IMR-90 (cell line): ENCODE results near the gene JMJD7. TPM values are rescaled to one million over a fixed set of nuclear protein-coding genes. Genes with fewer than 3 reads are reported as not detected.

ENCODE experiments used
- ATAC-seq: fragments of 200-7000 bp; cut with Tn5 transposase; 2 replicates; pipeline ENCODE4 v1.9.1; 2020; ENCODE audit warnings: low read depth, mild to moderate bottlenecking, moderate library complexity
- BruUV-seq: library from RNA; stranded (reverse); fragments of 400-500 nt; replicated peaks from 2 replicates; lab custom pipeline; 2021; lab: Mats Ljungman, UMichigan
- CTCF ChIA-PET: fragments of 300-600 bp; formaldehyde crosslinking; extraction: SDS; loops from one replicate; lab custom pipeline; 2021; ENCODE audit warnings: antibody characterized with exemption; lab: Yijun Ruan, JAX
- POLR2A ChIA-PET: fragments of 300-600 bp; sonication (Branson Sonifier 250); formaldehyde crosslinking; loops from one replicate; lab custom pipeline; 2022; ENCODE audit warnings: antibody characterized with exemption; ENCODE audit not compliant: unreplicated experiment; lab: Charles Lee
- DNase-seq: peaks from one replicate; pipeline ENCODE4 v3.0.0; 2013
- H2AFZ ChIP-seq: replicated peaks from 2 replicates; pipeline ENCODE3; 2013; ENCODE audit warnings: low read length, mild to moderate bottlenecking; ENCODE audit not compliant: poor library complexity
- H2AK5ac ChIP-seq: 2 replicates; pipeline ENCODE4 v1.6.1; 2013; ENCODE audit warnings: low read depth, low read length, inconsistent platforms
- H2AK9ac ChIP-seq: replicated peaks from 2 replicates; pipeline ENCODE3; 2013; ENCODE audit warnings: mild to moderate bottlenecking, low read depth, low read length, moderate library complexity; ENCODE audit not compliant: poor library complexity
- H2BK120ac ChIP-seq: 2 replicates; pipeline ENCODE4 v1.6.1; 2013; ENCODE audit warnings: low read depth, low read length, inconsistent platforms
- H2BK15ac ChIP-seq: 3 replicates; pipeline ENCODE4 v1.6.1; 2013; ENCODE audit warnings: low read depth, low read length, inconsistent platforms
- H2BK20ac ChIP-seq: 2 replicates; pipeline ENCODE4 v1.6.1; 2013; ENCODE audit warnings: low read depth, mild to moderate bottlenecking, inconsistent platforms, low read length, moderate library complexity
- H2BK5ac ChIP-seq: 2 replicates; pipeline ENCODE4 v1.6.1; 2013; ENCODE audit warnings: mild to moderate bottlenecking, low read depth, low read length, inconsistent platforms; ENCODE audit not compliant: poor library complexity, severe bottlenecking
- H3K14ac ChIP-seq: replicated peaks from 2 replicates; pipeline ENCODE4 v1.6.1; 2013; ENCODE audit warnings: low read depth, low read length, inconsistent platforms
- H3K18ac ChIP-seq: 2 replicates; pipeline ENCODE4 v1.6.1; 2013; ENCODE audit warnings: low read depth, low read length, control low read depth
- H3K23ac ChIP-seq: 2 replicates; pipeline ENCODE4 v1.6.1; 2013; ENCODE audit warnings: low read depth, low read length, inconsistent platforms
- H3K27ac ChIP-seq: 2 replicates; pipeline ENCODE4 v1.5.1; 2013; ENCODE audit warnings: mild to moderate bottlenecking, control low read depth, low read length; ENCODE audit not compliant: insufficient read depth
- H3K27me3 ChIP-seq: 2 replicates; pipeline ENCODE4 v1.6.1; 2013; ENCODE audit warnings: low read length; ENCODE audit not compliant: control insufficient read depth, insufficient read depth
- H3K36me3 ChIP-seq: 2 replicates; pipeline ENCODE4 v1.6.1; 2013; ENCODE audit warnings: low read length, mixed read lengths; ENCODE audit not compliant: control insufficient read depth, insufficient read depth
- H3K4ac ChIP-seq: 2 replicates; pipeline ENCODE4 v1.6.1; 2013; ENCODE audit warnings: low read depth, low read length, inconsistent platforms
- H3K4me1 ChIP-seq: 2 replicates; pipeline ENCODE4 v1.6.1; 2013; ENCODE audit warnings: low read length, mixed read lengths; ENCODE audit not compliant: control insufficient read depth, insufficient read depth
- H3K4me2 ChIP-seq: 2 replicates; pipeline ENCODE4 v1.6.1; 2013; ENCODE audit warnings: low read depth, mild to moderate bottlenecking, control low read depth, low read length, moderate library complexity
- H3K4me3 ChIP-seq: 2 replicates; pipeline ENCODE4 v1.5.1; 2013; ENCODE audit warnings: low read depth, mild to moderate bottlenecking, control low read depth, low read length, moderate library complexity; ENCODE audit not compliant: insufficient read depth
- H3K56ac ChIP-seq: 2 replicates; pipeline ENCODE4 v1.6.1; 2013; ENCODE audit warnings: low read length, inconsistent platforms; ENCODE audit not compliant: insufficient read depth; ENCODE audit errors: extremely low read depth
- H3K79me1 ChIP-seq, 2 experiments: 2 replicates each; pipeline ENCODE4 v1.6.1; 2013; ENCODE audit warnings: low read length in 2 of 2, inconsistent platforms in 1 of 2, low read depth in 1 of 2
- H3K9ac ChIP-seq: 2 replicates; pipeline ENCODE4 v1.6.1; 2013; ENCODE audit warnings: low read depth, low read length, control low read depth
- H3K9me1 ChIP-seq: 2 replicates; pipeline ENCODE4 v1.6.1; 2013; ENCODE audit warnings: low read length, inconsistent platforms; ENCODE audit not compliant: insufficient read depth
- H3K9me3 ChIP-seq: 2 replicates; pipeline ENCODE4 v1.6.1; 2013; ENCODE audit warnings: low read length; ENCODE audit not compliant: control insufficient read depth, insufficient read depth
- H4K20me1 ChIP-seq: 2 replicates; pipeline ENCODE4 v1.6.1; 2013; ENCODE audit warnings: low read length, inconsistent platforms; ENCODE audit not compliant: insufficient read depth
- H4K5ac ChIP-seq: 2 replicates; pipeline ENCODE4 v1.6.1; 2013; ENCODE audit warnings: mild to moderate bottlenecking, low read depth, low read length, control low read depth
- H4K8ac ChIP-seq, 2 experiments: 2 replicates each; pipeline ENCODE4 v1.6.1; 2013; ENCODE audit warnings: low read depth in 2 of 2, low read length in 2 of 2, control low read depth in 1 of 2, inconsistent platforms in 1 of 2
- H4K91ac ChIP-seq: 2 replicates; pipeline ENCODE4 v1.6.1; 2013; ENCODE audit warnings: low read depth, low read length, inconsistent platforms; ENCODE audit not compliant: insufficient read depth
- BHLHE40 ChIP-seq: fragments of 150-350 bp; IDR thresholded peaks from 2 replicates; pipeline ENCODE4 v1.6.1; 2016; ENCODE audit warnings: mild to moderate bottlenecking, low read depth, low read length
- CHD1 ChIP-seq: IDR thresholded peaks from 2 replicates; pipeline ENCODE4 v1.6.1; 2012; ENCODE audit warnings: low read depth, low read length, improper control_type of control experiment
- FOS ChIP-seq: fragments of 150-350 bp; IDR thresholded peaks from 2 replicates; pipeline ENCODE4 v1.6.1; 2016; ENCODE audit warnings: low read depth, low read length
- MAFK ChIP-seq: IDR thresholded peaks from 2 replicates; pipeline ENCODE4 v1.6.1; 2012; ENCODE audit warnings: low read depth, low read length, improper control_type of control experiment
- NFE2L2 ChIP-seq: fragments of 150-350 bp; IDR thresholded peaks from 2 replicates; pipeline ENCODE4 v1.6.1; 2016; ENCODE audit warnings: low read depth, mild to moderate bottlenecking, low read length
- POLR2A ChIP-seq: IDR thresholded peaks from 2 replicates; pipeline ENCODE4 v1.6.1; 2012; ENCODE audit warnings: mild to moderate bottlenecking, low read depth, low read length
- RFX5 ChIP-seq: IDR thresholded peaks from 2 replicates; pipeline ENCODE4 v1.8.0; 2012; ENCODE audit warnings: low read depth, mild to moderate bottlenecking, low read length, moderate library complexity
- WGBS, 2 experiments: methylation state at CpG; one replicate each; pipeline versions ENCODE4 v1.1.5 to v1.1.7; 2013; ENCODE audit warnings: missing lambda C conversion rate in 2 of 2; ENCODE audit not compliant: insufficient read length in 1 of 2; ENCODE audit errors: extremely low coverage in 2 of 2; 5-methylcytosine and 5-hydroxymethylcytosine counted together
- dilution Hi-C: fragments of 300-500 bp; cut with HindIII; formaldehyde crosslinking; loops from one replicate; pipeline ENCODE4 v1.14.3; 2018; ENCODE audit warnings: low sequenced_read_pairs; ENCODE audit not compliant: unreplicated experiment
- in situ Hi-C: fragments of 300-500 bp; cut with MboI; formaldehyde crosslinking; loops from 3 replicates; pipeline ENCODE4 v1.14.3; 2019; ENCODE audit warnings: low sequenced_read_pairs, inconsistent platforms, mixed read lengths
- intact Hi-C: fragments of 100-400 bp; cut with micrococcal nuclease; formaldehyde crosslinking; loops from 2 replicates; pipeline ENCODE4 v1.10.0; 2022
- polyA plus RNA-seq, 3 experiments: library from polyadenylated mRNA; depleted of rRNA; stranded (reverse); fragments of >200 nt; gene quantifications; 2 replicates each; pipeline ENCODE4 v1.2.3, GENCODE V29; 2012; ENCODE audit warnings: low replicate concordance in 1 of 3
- total RNA-seq: library from RNA; depleted of rRNA; stranded (reverse); fragments of >200 nt; gene quantifications from 2 replicates; pipeline ENCODE4 v1.2.3, GENCODE V29; 2012
- TF ChIP-seq, protein P1 (sequence below): conservative IDR thresholded peaks from 2 replicates; pipeline ENCODE4 v1.5.1; 2012; ENCODE audit warnings: mild to moderate bottlenecking, low read depth, low read length, improper control_type of control experiment

The JMJD7 gene
- total and polyA plus RNA-seq, 2 of the 4 experiments (the other 2 are of a cell fraction) = 5.0 to 6.3 TPM

DNA sequence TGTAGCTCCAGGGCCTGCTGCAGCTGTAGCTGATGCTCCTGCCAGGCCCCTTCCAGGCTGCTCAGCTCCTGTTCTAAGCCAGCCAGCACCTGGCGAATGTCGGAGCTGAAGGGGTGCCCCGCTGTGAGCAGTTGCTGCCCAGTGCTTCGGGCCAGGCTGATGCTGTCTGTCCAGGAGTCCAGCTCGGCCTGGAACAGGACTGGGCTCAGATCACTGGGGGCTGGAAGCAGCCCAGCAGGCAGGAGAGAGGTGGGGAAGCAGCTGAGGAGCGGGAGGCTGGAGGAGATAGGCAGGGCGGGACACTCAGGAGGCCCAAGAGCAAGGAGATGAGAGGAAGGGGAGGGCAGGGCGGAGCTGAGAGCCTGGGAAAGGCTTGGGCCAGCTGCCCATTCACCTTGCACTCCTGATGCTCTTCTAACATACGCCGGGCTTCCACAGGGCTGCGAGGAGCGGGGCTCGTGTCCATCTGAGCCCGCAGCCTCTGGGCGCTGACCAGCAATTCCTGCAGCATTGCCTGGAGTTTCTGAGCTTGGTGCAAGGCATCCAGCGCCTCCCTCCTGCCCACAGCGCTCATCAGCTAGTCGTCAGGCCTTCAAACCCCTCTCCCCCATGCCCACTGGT is 34.0 kb downstream of the JMJD7 start:
- TF ChIP-seq CHD1 = no peak
- TF ChIP-seq BHLHE40 = no peak
- no peak for TF ChIP-seq FOS
- no peak for TF ChIP-seq NFE2L2
- TF ChIP-seq POLR2A = no peak
- TF ChIP-seq, protein P1, sequence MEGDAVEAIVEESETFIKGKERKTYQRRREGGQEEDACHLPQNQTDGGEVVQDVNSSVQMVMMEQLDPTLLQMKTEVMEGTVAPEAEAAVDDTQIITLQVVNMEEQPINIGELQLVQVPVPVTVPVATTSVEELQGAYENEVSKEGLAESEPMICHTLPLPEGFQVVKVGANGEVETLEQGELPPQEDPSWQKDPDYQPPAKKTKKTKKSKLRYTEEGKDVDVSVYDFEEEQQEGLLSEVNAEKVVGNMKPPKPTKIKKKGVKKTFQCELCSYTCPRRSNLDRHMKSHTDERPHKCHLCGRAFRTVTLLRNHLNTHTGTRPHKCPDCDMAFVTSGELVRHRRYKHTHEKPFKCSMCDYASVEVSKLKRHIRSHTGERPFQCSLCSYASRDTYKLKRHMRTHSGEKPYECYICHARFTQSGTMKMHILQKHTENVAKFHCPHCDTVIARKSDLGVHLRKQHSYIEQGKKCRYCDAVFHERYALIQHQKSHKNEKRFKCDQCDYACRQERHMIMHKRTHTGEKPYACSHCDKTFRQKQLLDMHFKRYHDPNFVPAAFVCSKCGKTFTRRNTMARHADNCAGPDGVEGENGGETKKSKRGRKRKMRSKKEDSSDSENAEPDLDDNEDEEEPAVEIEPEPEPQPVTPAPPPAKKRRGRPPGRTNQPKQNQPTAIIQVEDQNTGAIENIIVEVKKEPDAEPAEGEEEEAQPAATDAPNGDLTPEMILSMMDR = no peak
- no peak for TF ChIP-seq RFX5
- no peak for TF ChIP-seq MAFK
- Histone ChIP-seq H3K14ac (no peak overlapping the region), H2AK9ac (no peak overlapping the region), H3K23ac (no peak overlapping the region), H3K27ac (no peak overlapping the region), H4K20me1 (no peaks in the 10 kb centered on the region), H2AFZ (no peak overlapping the region), H3K79me1 (no peaks in the 10 kb centered on the region), H3K4me2 (no peak overlapping the region), H3K4me3 (no peak overlapping the region), H3K36me3 (no peaks in the 10 kb centered on the region), H4K5ac (no peak overlapping the region), H3K4ac (no peak overlapping the region), H3K9me3 (no peaks in the 10 kb centered on the region), H3K18ac (no peak overlapping the region), H2AK5ac (no peak overlapping the region), H2BK15ac (no peak overlapping the region), H3K56ac (no peak overlapping the region), H2BK20ac (no peak overlapping the region), H2BK120ac (no peak overlapping the region), H4K91ac (no peak overlapping the region), H3K9me1 (no peaks in the 10 kb centered on the region), H3K9ac (no peak overlapping the region), H3K4me1 (no peaks in the 10 kb centered on the region), H4K8ac (no peak overlapping the region), H3K27me3 (peaks cover 27% of the 10 kb centered on the region), H2BK5ac (no peak overlapping the region)
- no TSS peak for BruUV-seq
- 88% methylated on average over 9 of the region's 18 CpGs; no CpG with 5 or more reads in 1 of the 2 experiments for WGBS, 2 experiments
- intact Hi-C loops = no loop called here
- no peak; the same call in 1 of the 2 replicates for ATAC-seq
- dilution Hi-C loops = no loop called here
- in situ Hi-C loops = no loop called here
- no peak for DNase-seq
- CTCF ChIA-PET = interaction anchor here (1.5 kb wide), 1 partner anchor 14 kb away, joined by 4 read pairs; no protein-coding TSS in a partner anchor
- POLR2A ChIA-PET = no interaction called here
